Endothelial cell of umbilical vein (primary cell): Measurements from ENCODE around the gene KCNAB2. TPM values are rescaled to one million over a fixed set of nuclear protein-coding genes. Genes with fewer than 3 reads are reported as not detected.

Source experiments
- BruUV-seq: library from RNA; stranded (reverse); fragments of 400-500 nt; replicated peaks from 2 replicates; lab custom pipeline; 2021; lab: Mats Ljungman, UMichigan
- CTCF ChIA-PET: fragments of 300-600, 350-600 bp; sonication (Branson Sonifier 250); formaldehyde crosslinking; loops from one replicate; lab custom pipeline; 2021; ENCODE audit warnings: antibody characterized with exemption, inconsistent platforms; lab: Charles Lee
- POLR2A ChIA-PET: fragments of 300-600, 350-600 bp; sonication (Branson Sonifier 250); formaldehyde crosslinking; loops from one replicate; lab custom pipeline; 2021; ENCODE audit warnings: antibody characterized with exemption, inconsistent platforms; lab: Charles Lee
- DNase-seq: peaks from one replicate; pipeline ENCODE4 v3.0.0-alpha.2; 2011; ENCODE audit warnings: low read depth, low spot score
- FAIRE-seq: peaks from 2 replicates; lab custom pipeline; 2011; peaks lifted over from hg19 to GRCh38; lab: Jason Lieb, UNC
- H2AFZ ChIP-seq: 2 replicates; pipeline ENCODE4 v1.6.0; 2012; ENCODE audit warnings: low read depth, low read length, control low read depth, inconsistent platforms
- H3K27ac ChIP-seq: 2 replicates; pipeline ENCODE4 v1.5.1; 2011; ENCODE audit warnings: low read depth, mild to moderate bottlenecking, control low read depth, low read length, moderate library complexity; ENCODE audit not compliant: insufficient read depth
- H3K27me3 ChIP-seq, 2 experiments: 2 replicates each; pipeline versions ENCODE4 v1.6.0 to v1.6.1; 2011; ENCODE audit warnings: low read length in 2 of 2, mixed read lengths in 1 of 2; ENCODE audit not compliant: control insufficient read depth in 2 of 2, insufficient read depth in 2 of 2
- H3K36me3 ChIP-seq, 2 experiments: 2 replicates in 1 of 2; 3 replicates in 1 of 2; pipeline ENCODE4 v1.5.1; 2011; ENCODE audit warnings: low read length in 2 of 2, mild to moderate bottlenecking in 1 of 2, moderate library complexity in 1 of 2; ENCODE audit not compliant: control insufficient read depth in 2 of 2, insufficient read depth in 2 of 2; ENCODE audit errors: extremely low read depth in 1 of 2
- H3K4me1 ChIP-seq: 3 replicates; pipeline ENCODE4 v1.5.1; 2011; ENCODE audit warnings: mild to moderate bottlenecking, low read length; ENCODE audit not compliant: control insufficient read depth, insufficient read depth; ENCODE audit errors: extremely low read depth
- H3K4me2 ChIP-seq: 2 replicates; pipeline ENCODE4 v1.6.1; 2011; ENCODE audit warnings: low read length, control low read depth, mixed read lengths; ENCODE audit not compliant: insufficient read depth
- H3K4me3 ChIP-seq, 3 experiments: fragments of 200-600 bp in 1 of 3; sonication (generic), shearing (Covaris generic) in 1 of 3; replicated peaks in 1 of 3; 2 replicates each; pipeline ENCODE4 v1.5.1; 2011 to 2016; ENCODE audit warnings: control low read depth in 3 of 3, low read length in 3 of 3, mild to moderate bottlenecking in 2 of 3, inconsistent platforms in 1 of 3, low read depth in 1 of 3, moderate library complexity in 1 of 3; ENCODE audit not compliant: insufficient read depth in 1 of 3
- H3K79me2 ChIP-seq: 2 replicates; pipeline ENCODE4 v1.6.0; 2012; ENCODE audit warnings: low read length, inconsistent platforms; ENCODE audit not compliant: control insufficient read depth, insufficient read depth
- H3K9ac ChIP-seq: replicated peaks from 2 replicates; pipeline ENCODE3; 2011; ENCODE audit warnings: low read length, control low read depth; ENCODE audit not compliant: insufficient read depth; ENCODE audit errors: extremely low read depth
- H3K9me1 ChIP-seq: replicated peaks from 3 replicates; pipeline ENCODE4 v1.6.0; 2011; ENCODE audit warnings: mild to moderate bottlenecking, low read length; ENCODE audit not compliant: control insufficient read depth, insufficient read depth; ENCODE audit errors: extremely low read depth
- H3K9me3 ChIP-seq: replicated peaks from 2 replicates; pipeline ENCODE4 v1.5.1; 2012; ENCODE audit warnings: low read length, inconsistent platforms; ENCODE audit not compliant: control insufficient read depth, insufficient read depth
- H4K20me1 ChIP-seq: replicated peaks from 2 replicates; pipeline ENCODE3; 2011; ENCODE audit warnings: mild to moderate bottlenecking, low read length; ENCODE audit not compliant: control insufficient read depth, insufficient read depth; ENCODE audit errors: extremely low read depth
- CTCF ChIP-seq, 2 donors: IDR thresholded peaks; 1 replicate in 1 of 2; 2 replicates in 1 of 2; pipeline ENCODE4 v1.5.1; 2011; ENCODE audit warnings: low read length in 2 of 2, mild to moderate bottlenecking in 2 of 2, moderate library complexity in 2 of 2, control low read depth in 1 of 2, inconsistent platforms in 1 of 2, low read depth in 1 of 2; ENCODE audit not compliant: insufficient read depth in 1 of 2; ENCODE audit errors: extremely low read depth in 1 of 2
- EZH2 ChIP-seq: IDR thresholded peaks from 2 replicates; pipeline ENCODE4 v1.6.1; 2012; ENCODE audit warnings: borderline replicate concordance, low read depth, mild to moderate bottlenecking, moderate library complexity, low read length, inconsistent platforms; ENCODE audit not compliant: severe bottlenecking
- FOS ChIP-seq: IDR thresholded peaks from 2 replicates; pipeline ENCODE4 v1.6.1; 2011; ENCODE audit warnings: mild to moderate bottlenecking, low read length, moderate library complexity, borderline replicate concordance; ENCODE audit not compliant: insufficient read depth
- GATA2 ChIP-seq: IDR thresholded peaks from 2 replicates; pipeline ENCODE4 v1.7.0; 2011; ENCODE audit warnings: low read depth, mild to moderate bottlenecking, moderate library complexity, mixed read lengths, low read length; ENCODE audit not compliant: insufficient read length, insufficient read depth
- JUN ChIP-seq: IDR thresholded peaks from 2 replicates; pipeline ENCODE4 v1.6.1; 2011; ENCODE audit warnings: borderline replicate concordance, low read depth; ENCODE audit not compliant: insufficient read length, insufficient read depth
- MAX ChIP-seq: IDR thresholded peaks from 2 replicates; pipeline ENCODE4 v1.6.1; 2011; ENCODE audit not compliant: insufficient read depth, insufficient read length
- MYC ChIP-seq: IDR thresholded peaks from one replicate; pipeline ENCODE4 v1.6.1; 2011; ENCODE audit warnings: mild to moderate bottlenecking, low read depth, low read length
- POLR2A ChIP-seq: IDR thresholded peaks from 2 replicates; pipeline ENCODE4 v1.6.1; 2012; ENCODE audit warnings: low read depth, mild to moderate bottlenecking, control low read depth, low read length
- POLR2AphosphoS5 ChIP-seq: IDR thresholded peaks from 2 replicates; pipeline ENCODE4 v1.6.1; 2012; ENCODE audit warnings: low read depth, mild to moderate bottlenecking, control low read depth, low read length, moderate library complexity; ENCODE audit not compliant: insufficient read depth
- dilution Hi-C: fragments of 300-500 bp; cut with MboI; formaldehyde crosslinking; loops from one replicate; pipeline ENCODE4 v1.15.0; 2019; ENCODE audit warnings: low sequenced_read_pairs; ENCODE audit not compliant: extremely low pct_ligation_motif_present
- intact Hi-C: fragments of 100-400 bp; cut with micrococcal nuclease; formaldehyde crosslinking; loops from one replicate; pipeline ENCODE4 v1.10.0; 2022
- polyA plus RNA-seq, 4 experiments: library from polyadenylated mRNA; depleted of rRNA in 3 of 4; stranded (reverse) in 3 of 4; unstranded in 1 of 4; fragments of >200 nt; gene quantifications; 2 replicates each; pipeline versions ENCODE4 v1.2.1 to v1.2.3, GENCODE V29; 2011 to 2012; ENCODE audit warnings: missing spikeins in 1 of 4
- total RNA-seq: library from RNA; stranded (reverse); gene quantifications from 2 replicates; pipeline ENCODE4 v1.2.3, GENCODE V29; 2021

KCNAB2 gene
- total and polyA plus RNA-seq, 2 donors (not counting 3 experiments of a cell fraction or from before 2014, with no cell fraction given): 2.4 to 3.8 TPM

GRCh38 chr1:6099297-6099696, 53.6 kb downstream of the KCNAB2 start:
- no TSS peak for BruUV-seq
- Histone ChIP-seq H3K4me2 (no peak overlapping the region), H3K27ac (no peak overlapping the region), H3K27me3 (no peaks in the 10 kb centered on the region), H3K9me3 (no peaks in the 10 kb centered on the region), H3K9me1 (no peaks in the 10 kb centered on the region), H3K4me3 (no peak overlapping the region), H3K79me2 (no peaks in the 10 kb centered on the region), H3K9ac (no peak overlapping the region), H3K36me3 (no peaks in the 10 kb centered on the region), H3K4me1 (no peaks in the 10 kb centered on the region), H2AFZ (no peak overlapping the region), H4K20me1 (no peaks in the 10 kb centered on the region)
- FAIRE-seq (no peak), DNase-seq (no peak)
- ChIA-PET POLR2A (interaction anchor here (0.6 kb wide), 1 partner anchor 14 kb away, joined by 3 read pairs; no protein-coding TSS in a partner anchor), CTCF (interaction anchor here (0.6 to 1.7 kb wide), 4 partner anchors 46 to 93 kb away, joined by 3 to 8 read pairs (median 4); no protein-coding TSS in a partner anchor)
- no peak for TF ChIP-seq MYC
- no peak for TF ChIP-seq GATA2
- no peak for TF ChIP-seq CTCF (IDR thresholded peaks at IDR 0.05; ENCODE audit: extremely low read depth in 1 of 2, insufficient read depth in 1 of 2, low read depth in 1 of 2, low read length in 2 of 2)
- no peak for TF ChIP-seq MAX
- TF ChIP-seq POLR2AphosphoS5: no peak
- no peak for TF ChIP-seq FOS
- no peak for TF ChIP-seq EZH2
- TF ChIP-seq JUN: no peak
- TF ChIP-seq POLR2A: no peak
- dilution Hi-C loops (no loop called here), intact Hi-C loops (loop anchor here (2.0 kb wide), 1 partner anchor 46 kb away; no protein-coding TSS in a partner anchor)
